HG03575 (cell line): ENCODE data around the gene CAMKMT.
"Not testable (repeated sequence)": the region's sequence is repeated elsewhere in the genome, so short reads cannot be mapped to it uniquely, and the experiment has no call there.

Experiments used
- ATAC-seq: cut with Tn5 transposase; IDR thresholded peaks from one replicate; pipeline ENCODE4 v1.9.1; 2021; ENCODE audit not compliant: unreplicated experiment, insufficient number of reproducible peaks, low FRiP score; ENCODE audit errors: extremely low read depth

The CAMKMT gene

DNA sequence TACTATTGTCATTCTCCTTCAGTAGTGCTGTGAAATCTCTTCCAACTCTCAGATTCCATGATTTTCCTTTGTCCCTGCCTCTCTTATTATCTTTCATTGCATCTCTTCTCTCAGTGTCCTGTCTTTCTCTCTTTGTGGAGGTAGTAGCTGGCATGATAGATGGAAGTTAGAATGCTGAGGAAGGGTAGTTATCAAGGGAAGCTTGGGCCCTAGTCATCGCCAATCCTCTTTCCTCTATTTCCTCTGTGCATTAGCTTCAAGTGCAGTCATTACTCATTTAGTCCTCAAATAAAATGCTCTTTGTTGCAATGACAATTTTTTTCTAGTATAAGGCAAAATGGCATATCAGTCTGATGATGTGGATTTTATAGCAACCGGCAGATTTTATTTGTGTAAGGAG is 207.7 kb downstream of the CAMKMT start:
- ATAC-seq = no peak

DNA sequence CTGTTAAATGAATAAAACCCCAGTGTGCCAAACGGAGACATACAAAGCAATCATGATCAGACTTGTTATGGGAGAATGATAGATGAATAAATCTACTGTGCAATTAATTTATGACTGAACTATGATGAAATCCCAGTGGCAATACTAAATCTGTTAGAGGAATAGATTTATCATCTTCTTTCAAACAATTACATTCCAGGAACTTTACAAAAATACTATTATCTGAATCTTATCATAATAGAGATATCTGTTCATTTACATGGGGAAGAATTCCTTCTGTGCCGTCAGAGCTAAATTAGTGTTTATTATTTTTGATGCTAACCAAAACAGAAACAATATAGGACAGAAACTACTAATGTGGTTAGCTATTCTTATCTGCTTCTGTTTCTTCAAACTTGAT is 208.5 kb downstream of the CAMKMT start:
- no peak for ATAC-seq

DNA sequence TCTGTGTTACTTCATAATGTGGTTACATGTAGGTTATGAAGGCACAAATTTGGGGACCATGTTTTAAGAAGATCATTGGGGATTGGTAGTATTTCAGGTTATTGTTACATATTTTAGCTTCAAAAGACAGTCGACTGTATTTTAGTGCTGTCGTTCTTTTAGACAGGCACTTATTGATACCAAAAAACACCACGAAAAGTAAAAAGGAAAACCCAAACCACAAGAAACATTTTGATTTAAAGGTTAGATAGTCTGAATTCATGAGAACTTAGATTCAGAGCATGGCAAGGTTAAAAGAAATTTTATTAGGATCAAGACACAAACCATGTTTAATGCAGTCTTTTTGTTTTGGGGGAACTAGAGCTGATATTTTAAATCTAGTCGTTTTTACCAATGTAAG is 209.0 kb downstream of the CAMKMT start:
- no peak for ATAC-seq

DNA sequence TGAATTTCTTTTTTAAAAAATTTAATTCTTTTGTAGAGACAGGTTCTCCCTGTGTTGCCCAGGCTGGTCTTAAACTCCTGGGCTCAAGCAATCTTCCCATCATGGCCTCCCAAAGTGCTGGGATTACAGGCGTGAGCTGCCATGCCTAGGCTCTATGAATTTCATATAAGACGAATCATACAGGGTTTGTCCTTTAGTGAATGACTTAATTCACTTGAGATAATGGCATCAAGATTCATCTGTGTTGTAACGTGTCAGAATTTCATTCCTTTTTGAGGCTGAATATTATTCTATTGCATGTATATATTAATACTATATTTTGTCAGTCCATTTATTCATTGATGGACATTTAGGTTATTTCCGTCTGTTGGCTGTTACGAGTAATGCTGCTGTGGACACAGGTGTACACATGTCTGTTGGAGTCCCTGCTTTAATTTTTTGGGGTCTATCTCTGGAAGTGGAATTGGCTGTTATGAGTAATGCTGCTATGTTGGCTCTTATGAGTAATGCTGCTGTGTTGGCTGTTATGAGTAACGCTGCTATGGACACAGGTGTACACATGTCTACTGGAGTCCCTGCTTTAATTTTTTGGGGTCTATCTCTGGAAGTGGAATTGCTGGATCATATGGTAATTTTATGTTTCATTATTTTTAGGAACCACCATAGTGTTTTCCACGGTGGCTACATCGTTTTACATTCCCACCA is 210.6 kb downstream of the CAMKMT start:
- ATAC-seq = no peak

DNA sequence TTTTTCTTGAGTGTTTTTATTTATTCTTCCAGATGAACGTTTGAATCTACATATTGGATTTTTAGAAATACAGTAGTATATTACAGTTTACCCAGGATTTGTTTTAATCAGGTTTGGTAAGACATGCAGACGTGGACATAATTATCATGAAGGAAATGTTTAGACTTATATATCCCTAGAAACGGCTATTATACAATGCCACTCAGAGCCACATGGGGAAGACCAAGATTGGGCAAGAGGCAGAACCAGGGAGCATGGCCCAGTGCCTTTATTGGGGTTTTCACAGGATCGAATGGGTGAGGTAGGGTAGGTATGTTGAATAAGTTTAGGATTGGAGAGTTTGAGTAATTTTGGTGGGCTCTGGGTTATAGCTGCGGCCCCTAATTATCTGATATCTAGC is 212.2 kb downstream of the CAMKMT start:
- ATAC-seq = no peak

DNA sequence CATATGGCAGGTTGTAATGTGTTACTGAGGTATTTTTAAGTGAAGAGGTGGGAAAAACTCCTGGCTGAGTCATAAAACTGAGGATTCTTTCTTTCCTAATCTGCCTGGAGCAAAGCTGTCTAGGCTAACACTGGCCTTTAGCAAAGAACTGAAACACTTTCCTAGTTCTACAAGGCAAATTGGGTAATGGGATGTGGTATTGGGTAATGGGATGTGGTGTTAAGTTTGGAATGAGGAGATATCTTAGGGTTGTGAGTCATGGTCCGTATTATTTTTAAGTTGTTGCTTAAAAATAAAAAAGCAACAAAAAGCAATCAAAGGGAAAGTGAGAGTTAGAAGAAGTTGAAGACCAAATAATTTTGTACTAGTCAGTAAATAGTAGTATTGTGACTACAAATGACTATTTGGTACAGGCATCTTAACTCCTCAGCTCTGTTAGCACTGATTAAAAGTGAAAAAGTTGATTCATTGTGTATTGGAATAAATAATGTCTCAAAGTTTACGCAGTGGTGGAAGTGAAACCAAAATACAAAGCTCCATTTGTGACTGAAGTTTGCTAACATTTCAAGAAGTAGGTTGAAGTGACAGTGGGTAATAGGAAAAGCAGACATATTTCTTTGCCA is 216.8 kb downstream of the CAMKMT start:
- no peak for ATAC-seq

DNA sequence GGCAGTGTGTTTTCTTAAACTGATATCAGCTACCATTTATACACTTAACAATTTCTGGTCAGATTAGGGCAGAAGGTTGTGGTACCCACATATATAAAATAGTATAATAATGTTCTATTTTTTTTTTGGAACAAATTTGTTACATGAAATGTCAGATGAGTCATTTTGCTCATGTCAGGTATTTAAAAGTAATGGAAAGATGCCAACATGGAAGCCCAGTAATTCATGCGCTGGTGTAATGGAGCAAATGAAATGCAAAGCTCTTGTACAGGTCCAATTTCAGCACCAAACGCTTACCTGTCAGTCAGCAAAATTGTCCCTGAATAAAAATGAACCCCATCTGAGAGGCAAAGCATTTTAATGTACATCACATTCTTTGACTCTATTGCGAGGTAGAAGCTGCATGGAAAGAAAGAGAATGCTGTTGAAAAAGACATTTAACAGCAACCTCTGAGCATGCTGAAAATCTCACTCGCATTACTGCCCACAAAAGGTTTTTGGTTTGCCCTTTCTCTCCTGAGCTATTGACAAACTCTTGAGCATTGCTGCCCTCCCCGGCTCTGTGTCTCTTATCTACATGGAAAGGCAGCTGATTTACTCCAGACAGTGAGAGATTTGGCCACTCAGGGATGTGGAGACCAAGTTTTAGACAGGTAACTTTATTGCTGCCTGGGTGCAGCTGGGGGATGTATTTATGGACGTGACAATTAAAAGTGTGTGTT is 217.5 kb downstream of the CAMKMT start:
- ATAC-seq = no peak

DNA sequence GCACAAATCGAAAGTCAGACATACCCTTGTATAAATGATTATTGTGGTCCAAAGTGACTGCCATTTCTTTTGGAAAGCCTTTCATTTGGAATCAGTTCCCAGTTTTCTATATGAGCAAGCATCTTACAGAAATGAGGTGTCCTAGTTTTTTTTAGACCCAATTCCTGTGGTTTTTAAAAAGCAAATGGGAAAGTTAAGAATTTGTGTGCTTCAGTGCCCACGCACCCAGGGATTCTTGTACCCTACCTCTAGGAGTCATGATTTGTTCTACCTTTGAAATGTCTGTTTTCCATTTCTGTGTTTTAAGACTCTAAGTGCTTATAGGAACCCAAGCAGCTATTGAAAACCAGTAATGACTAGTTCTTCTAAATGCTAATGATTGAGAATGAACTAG is 218.1 kb downstream of the CAMKMT start:
- no peak for ATAC-seq

DNA sequence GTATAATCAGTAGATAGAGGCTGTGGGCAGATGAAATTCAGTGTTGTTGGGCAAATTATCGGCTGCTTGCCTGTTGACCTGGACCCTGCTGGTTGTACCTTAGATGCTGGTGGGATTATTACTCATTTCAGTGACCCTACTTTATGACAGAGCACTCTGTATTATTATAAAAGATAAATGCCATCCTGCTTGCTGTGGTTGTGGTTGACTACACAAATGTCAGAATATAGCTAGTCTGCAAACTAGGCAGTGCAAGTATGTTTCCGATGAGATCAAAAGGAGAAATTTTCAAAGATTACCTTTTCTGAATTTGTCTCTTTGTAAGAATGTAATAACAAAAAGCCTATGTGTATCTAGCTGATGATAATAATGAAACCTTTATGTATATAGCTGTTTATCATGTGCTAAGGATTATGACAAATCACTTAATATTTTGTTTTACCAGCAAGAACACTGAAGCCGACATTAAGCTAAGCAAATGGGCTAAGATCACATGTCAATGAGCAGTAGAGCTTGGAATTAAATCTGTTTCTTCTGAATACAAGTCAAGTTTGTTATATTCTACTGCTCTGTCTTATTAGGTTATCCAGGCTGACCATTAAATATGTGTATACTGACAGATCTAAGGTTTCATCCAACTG is 219.2 kb downstream of the CAMKMT start:
- ATAC-seq = no peak

DNA sequence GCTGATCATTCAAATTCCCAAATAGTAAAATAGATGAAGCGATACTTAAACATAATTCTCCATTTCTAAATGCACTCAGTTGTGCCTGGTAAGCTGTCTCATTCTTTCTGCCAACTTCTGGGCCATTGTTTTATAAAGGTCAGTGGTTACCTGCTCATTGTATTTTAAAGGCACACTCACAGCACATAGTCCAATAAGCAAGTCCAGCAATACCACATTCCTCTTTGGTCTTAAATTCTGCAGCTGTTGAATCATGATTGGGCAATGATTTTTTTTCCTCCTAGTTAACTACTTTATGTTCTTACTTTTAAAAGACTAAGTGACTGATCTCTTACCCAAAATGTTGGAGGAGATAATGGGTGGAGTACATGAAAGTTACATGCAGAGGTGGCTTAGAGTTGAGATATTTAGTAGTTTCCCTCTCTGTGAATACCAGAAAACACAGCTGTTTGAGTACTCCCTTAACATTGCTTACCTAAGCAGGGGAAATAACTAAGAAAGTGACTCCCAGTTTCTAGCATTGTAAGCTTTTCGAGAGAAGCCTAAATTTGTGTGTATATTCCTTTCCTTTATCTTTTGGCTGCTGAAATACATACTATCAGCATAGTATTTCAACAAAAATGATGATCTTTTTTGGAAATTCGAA is 220.7 kb downstream of the CAMKMT start:
- no peak for ATAC-seq

DNA sequence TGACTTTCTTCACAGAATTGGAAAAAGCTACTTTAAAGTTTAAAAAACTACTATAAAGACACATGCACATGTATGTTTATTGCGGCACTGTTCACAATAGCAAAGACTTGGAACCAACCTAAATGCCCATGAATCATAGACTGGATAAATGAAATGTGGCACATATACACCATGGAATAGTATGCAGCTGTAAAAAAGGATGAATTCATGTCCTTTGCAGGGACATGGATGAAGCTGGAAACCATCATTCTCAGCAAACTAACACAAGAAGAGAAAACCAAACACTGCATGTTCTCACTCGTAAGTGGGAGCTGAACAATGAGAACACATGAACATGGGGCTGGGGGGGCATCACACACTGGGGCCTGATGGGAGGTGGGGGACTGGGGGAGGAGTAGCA is 233.9 kb downstream of the CAMKMT start:
- not testable (repeated sequence) for ATAC-seq

DNA sequence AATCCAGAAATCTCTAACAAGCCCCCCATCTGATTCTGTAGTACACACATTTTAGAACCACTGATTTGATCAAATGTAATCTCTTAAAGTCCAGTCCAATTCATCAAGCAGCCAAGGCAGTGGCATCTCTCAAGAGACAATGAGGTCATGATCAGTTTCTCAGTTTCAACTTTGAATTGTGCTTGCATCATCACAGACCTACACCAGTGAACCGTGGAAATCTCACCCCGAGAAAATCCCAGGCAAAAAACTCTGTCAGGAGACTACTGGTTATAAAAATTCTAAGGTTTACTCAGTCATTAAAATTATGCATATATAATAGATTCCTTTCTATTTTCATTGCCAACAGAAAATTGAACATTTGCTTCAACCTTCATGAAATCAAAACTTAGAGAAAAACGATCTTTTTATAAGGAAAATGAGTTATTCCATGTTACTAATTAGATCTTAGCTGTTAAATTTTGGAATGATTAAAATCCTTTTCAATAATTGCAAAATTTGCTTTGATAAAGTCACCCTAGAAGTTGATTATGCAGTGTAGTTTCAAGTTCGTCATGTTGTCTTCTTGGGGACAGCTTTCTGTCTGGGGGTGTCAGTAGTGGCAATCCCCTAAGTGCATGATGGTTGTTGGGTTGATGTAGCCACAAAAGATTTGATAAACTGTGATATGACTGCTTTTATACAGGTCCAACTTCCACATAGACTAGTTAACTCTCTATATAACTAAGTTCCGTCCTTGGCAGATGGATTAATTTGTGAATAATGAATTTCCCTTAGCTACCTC is 235.0 kb downstream of the CAMKMT start:
- no peak for ATAC-seq

DNA sequence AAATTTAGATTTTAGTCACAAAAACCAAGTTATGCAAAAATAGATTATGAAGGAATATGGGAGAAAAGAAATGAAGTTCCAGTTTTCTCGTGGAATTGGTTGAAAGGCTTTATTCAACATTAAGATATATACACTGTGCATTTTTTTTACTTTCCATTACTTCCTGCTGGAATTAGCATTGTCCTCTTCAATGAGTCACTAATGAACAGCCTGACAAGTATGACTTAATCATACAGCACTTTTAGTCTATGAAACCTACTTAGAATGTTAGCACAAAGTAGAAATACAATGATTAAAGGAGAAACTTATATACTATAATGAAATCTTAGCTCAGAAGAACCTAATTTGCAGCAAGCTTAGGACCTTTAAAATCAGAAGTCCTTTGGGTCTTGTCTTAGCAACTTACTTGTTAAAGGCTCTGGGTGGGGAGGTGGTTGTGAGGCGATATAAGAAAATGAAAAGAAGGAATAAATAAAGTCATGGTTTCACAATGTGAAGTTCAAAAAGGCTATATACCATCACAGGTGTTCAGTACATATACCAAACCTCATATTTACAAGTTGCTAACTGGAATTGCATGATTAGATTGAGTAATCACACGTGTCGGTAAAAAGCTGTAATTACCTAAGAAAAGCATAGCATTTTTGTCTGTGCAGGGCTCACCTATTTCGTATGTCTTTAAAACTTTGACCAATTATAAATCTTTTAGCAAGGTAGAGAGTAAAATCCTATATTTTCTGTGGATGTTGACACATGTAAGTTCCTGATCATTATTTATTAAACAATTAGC is 236.8 kb downstream of the CAMKMT start:
- ATAC-seq = no peak

DNA sequence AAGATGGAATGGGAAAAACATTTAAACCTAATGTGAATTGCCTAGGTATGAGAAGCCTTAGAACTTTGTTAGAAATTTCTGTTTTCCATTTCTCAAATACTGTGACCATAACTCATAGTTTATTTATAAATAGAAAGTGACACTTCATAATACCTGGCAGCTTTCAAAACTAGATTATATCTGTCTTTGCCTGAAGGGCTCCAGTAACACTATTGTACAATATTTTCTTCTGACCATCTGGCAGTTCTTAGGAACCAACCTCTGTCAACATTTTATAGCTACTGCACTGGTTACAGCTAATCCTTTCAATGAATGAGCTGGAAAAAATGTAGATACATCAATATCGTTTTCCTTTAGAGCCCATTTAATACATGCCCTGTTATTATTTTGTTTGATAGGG is 237.4 kb downstream of the CAMKMT start:
- ATAC-seq = no peak

DNA sequence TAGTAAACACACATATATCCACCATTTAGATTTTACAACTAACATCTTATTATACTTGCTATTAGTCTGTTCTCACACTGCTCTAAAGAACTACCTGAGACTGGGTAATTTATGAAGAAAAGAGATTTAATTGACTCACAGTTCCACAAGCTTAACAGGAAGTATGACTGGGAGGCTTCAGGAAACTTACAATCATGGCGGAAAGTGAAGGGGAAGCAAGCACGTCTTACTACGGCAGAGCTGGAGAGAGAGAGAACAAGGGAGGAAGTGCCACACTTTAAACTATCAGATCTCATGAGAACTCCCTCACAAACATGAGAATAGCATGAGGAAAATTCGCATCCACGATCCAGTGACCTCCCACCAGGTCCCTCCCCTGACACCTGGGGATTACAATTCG is 240.7 kb downstream of the CAMKMT start:
- ATAC-seq = no peak

DNA sequence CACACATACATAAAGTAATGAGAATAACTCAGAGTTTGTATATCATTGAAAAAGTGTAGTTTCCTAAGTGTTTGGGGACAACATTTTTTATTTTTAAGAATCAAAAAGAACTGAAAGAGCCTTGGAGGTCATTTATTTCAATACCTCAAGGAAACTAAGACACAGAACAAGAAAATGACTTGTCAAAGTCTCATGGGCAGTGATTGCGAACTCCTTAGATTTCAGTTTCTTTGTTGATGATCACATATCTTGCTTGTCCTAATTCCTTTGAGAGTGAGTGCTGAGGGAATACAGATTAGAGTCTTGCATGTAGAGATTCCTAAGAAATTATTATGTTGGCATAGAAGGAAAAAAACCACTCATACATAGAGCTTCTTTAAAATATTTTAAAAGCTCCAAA is 243.8 kb downstream of the CAMKMT start:
- ATAC-seq = no peak

DNA sequence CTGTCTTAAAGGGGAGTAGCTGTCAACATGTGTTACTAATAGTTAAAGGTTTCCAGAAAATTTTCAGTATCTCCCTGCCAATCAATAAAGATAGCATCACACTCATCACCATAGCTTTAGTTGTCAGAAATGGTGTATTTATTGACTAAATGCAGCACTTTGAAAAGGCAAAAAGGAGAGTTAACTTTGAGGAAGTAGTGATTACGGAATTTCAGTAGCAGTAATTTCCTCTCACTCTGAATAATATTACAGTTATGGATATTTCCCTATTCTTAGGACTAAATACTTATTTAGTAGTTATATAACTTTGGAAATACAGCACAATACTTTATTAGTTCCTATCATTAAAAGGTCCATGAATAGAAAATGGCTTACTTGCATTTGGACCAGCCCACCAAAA is 250.5 kb downstream of the CAMKMT start:
- ATAC-seq = no peak

DNA sequence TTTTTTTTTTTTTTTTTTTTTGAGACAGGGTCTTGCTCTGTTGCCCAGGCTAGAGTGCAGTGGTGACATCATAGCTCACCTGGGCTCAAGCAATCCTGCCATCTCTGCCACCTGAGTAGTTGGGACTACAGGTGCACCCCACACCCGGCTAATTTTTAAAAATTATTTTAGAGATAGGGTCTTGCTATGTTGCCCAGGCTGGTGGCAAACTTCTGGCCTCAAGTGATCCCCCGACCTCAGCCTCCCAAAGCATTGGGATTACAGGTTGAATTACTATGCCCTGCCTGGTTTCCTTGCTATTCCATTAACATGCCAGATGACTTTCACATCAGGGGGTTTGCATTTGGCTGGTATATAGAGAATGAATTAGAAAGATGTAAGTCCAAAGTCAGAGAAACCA is 253.2 kb downstream of the CAMKMT start:
- ATAC-seq = no peak
